Measurements from ENCODE around the gene CMTM8.

CMTM8 gene

GRCh38 chr3:32216172-32216783 lies 22.2 kb upstream of the CMTM8 start:
- Histone ChIP-seq H4K20me1 (ENCODE audit: insufficient read depth, low read length) (no peaks in the 10 kb centered on the region), H3K27ac (ENCODE audit: low read length) (no peak overlapping the region), H3K9ac (ENCODE audit: low read depth, low read length) (no peak overlapping the region), H3K4me2 (ENCODE audit: insufficient read depth, low read length) (no peak overlapping the region), H3K4me1 (ENCODE audit: insufficient read depth, low read length) (no peaks in the 10 kb centered on the region), H3K36me3 (ENCODE audit: insufficient read depth, low read length) (no peaks in the 10 kb centered on the region), H3K79me2 (ENCODE audit: insufficient read depth, low read length) (no peaks in the 10 kb centered on the region), H3K27me3 (ENCODE audit: insufficient read depth, low read length, poor library complexity) (no peaks in the 10 kb centered on the region), H3K4me3 (ENCODE audit: low read depth in 1 of 2, low read length in 2 of 2) (no peak overlapping the region), H3K9me3 (ENCODE audit: insufficient read depth, low read length, severe bottlenecking) (peaks cover 6% of the 10 kb centered on the region), H2AFZ (ENCODE audit: low read depth, low read length) (no peak overlapping the region)
- no peak for TF ChIP-seq EZH2 (IDR thresholded peaks at IDR 0.05; ENCODE audit: borderline replicate concordance, low read depth, low read length, severe bottlenecking)
- no peak for TF ChIP-seq CTCF (IDR thresholded peaks at IDR 0.05; ENCODE audit: borderline replicate concordance, extremely low read depth, low read length, poor library complexity, severe bottlenecking)
- ATAC-seq (ENCODE audit: insufficient read depth, low read depth) = no peak
- no peak for DNase-seq

- TF ChIP-seq CTCF (IDR thresholded peaks at IDR 0.05; ENCODE audit: borderline replicate concordance, extremely low read depth, low read length, poor library complexity, severe bottlenecking) (no peak), EZH2 (IDR thresholded peaks at IDR 0.05; ENCODE audit: borderline replicate concordance, low read depth, low read length, severe bottlenecking) (no peak)
- Histone ChIP-seq H3K27me3 (ENCODE audit: insufficient read depth, low read length, poor library complexity) (no peaks in the 10 kb centered on the region), H3K9me3 (ENCODE audit: insufficient read depth, low read length, severe bottlenecking) (peaks cover 6% of the 10 kb centered on the region), H3K36me3 (ENCODE audit: insufficient read depth, low read length) (no peaks in the 10 kb centered on the region), H3K9ac (ENCODE audit: low read depth, low read length) (no peak overlapping the region), H3K79me2 (ENCODE audit: insufficient read depth, low read length) (no peaks in the 10 kb centered on the region), H3K27ac (ENCODE audit: low read length) (no peak overlapping the region), H3K4me1 (ENCODE audit: insufficient read depth, low read length) (no peaks in the 10 kb centered on the region), H3K4me3 (ENCODE audit: low read depth in 1 of 2, low read length in 2 of 2) (no peak overlapping the region), H3K4me2 (ENCODE audit: insufficient read depth, low read length) (no peak overlapping the region), H2AFZ (ENCODE audit: low read depth, low read length) (no peak overlapping the region), H4K20me1 (ENCODE audit: insufficient read depth, low read length) (no peaks in the 10 kb centered on the region)
- no peak for DNase-seq
- ATAC-seq (ENCODE audit: insufficient read depth, low read depth) = no peak
These were observed 21.1 kb upstream of the CMTM8 start for GRCh38 chr3:32217339-32217738.

- H3K4me1 ChIP-seq (ENCODE audit: insufficient read depth, low read length) = no peaks in the 10 kb centered on the region
- H3K9me3 ChIP-seq (ENCODE audit: insufficient read depth, low read length, severe bottlenecking) = peaks cover 6% of the 10 kb centered on the region
- no peak overlapping the region for H3K27ac ChIP-seq (ENCODE audit: low read length)
- no peaks in the 10 kb centered on the region for H3K27me3 ChIP-seq (ENCODE audit: insufficient read depth, low read length, poor library complexity)
- H3K79me2 ChIP-seq (ENCODE audit: insufficient read depth, low read length) = no peaks in the 10 kb centered on the region
- H3K36me3 ChIP-seq (ENCODE audit: insufficient read depth, low read length) = no peaks in the 10 kb centered on the region
- ATAC-seq (ENCODE audit: insufficient read depth, low read depth) (no peak), DNase-seq (no peak)
- H4K20me1 ChIP-seq (ENCODE audit: insufficient read depth, low read length) = no peaks in the 10 kb centered on the region
- H3K4me3 ChIP-seq (ENCODE audit: low read depth in 1 of 2, low read length in 2 of 2) = no peak overlapping the region
- no peak overlapping the region for H3K4me2 ChIP-seq (ENCODE audit: insufficient read depth, low read length)
- no peak overlapping the region for H3K9ac ChIP-seq (ENCODE audit: low read depth, low read length)
- no peak overlapping the region for H2AFZ ChIP-seq (ENCODE audit: low read depth, low read length)
- TF ChIP-seq CTCF (IDR thresholded peaks at IDR 0.05; ENCODE audit: borderline replicate concordance, extremely low read depth, low read length, poor library complexity, severe bottlenecking) = no peak
- no peak for TF ChIP-seq EZH2 (IDR thresholded peaks at IDR 0.05; ENCODE audit: borderline replicate concordance, low read depth, low read length, severe bottlenecking)
These were observed 18.9 kb upstream of the CMTM8 start for GRCh38 chr3:32219537-32219936.
